GM13977 (cell line): ENCODE data around the gene SUGP1.

Experiments used
- DNase-seq: peaks from one replicate; pipeline ENCODE4 v3.0.0; 2012; ENCODE audit warnings: low spot score
- CTCF ChIP-seq: IDR thresholded peaks from 2 replicates; pipeline ENCODE4 v1.5.1; 2012; ENCODE audit warnings: mild to moderate bottlenecking, control low read depth; ENCODE audit not compliant: insufficient read depth; ENCODE audit errors: extremely low read depth, missing control alignments
- in situ Hi-C: fragments of 300-500 bp; cut with MboI; formaldehyde crosslinking; loops from one replicate; pipeline ENCODE4 v1.12.0; 2022; ENCODE audit warnings: low sequenced_read_pairs, low pct_unique_long_range_greater_than_20kb, mixed read lengths, inconsistent platforms; ENCODE audit not compliant: unreplicated experiment

SUGP1 gene

GRCh38 chr19:19334989-19335344 lies 14.7 kb upstream of the SUGP1 start:
- in situ Hi-C loops, result no loop called here
- no peak for DNase-seq
- TF ChIP-seq CTCF, result no peak

- TF ChIP-seq CTCF, result no peak
- in situ Hi-C loops, result no loop called here
- DNase-seq, result no peak
Measured at GRCh38 chr19:19334063-19334988, 14.0 kb upstream of the SUGP1 start.

- DNase-seq, result no peak
- in situ Hi-C loops, result no loop called here
- no peak for TF ChIP-seq CTCF
Measured at GRCh38 chr19:19329126-19329525, 8.8 kb upstream of the SUGP1 start.

GRCh38 chr19:19327672-19328071 lies 7.4 kb upstream of the SUGP1 start:
- TF ChIP-seq CTCF, result no peak
- no peak for DNase-seq
- in situ Hi-C loops, result no loop called here

GRCh38 chr19:19324059-19324770 lies 3.9 kb upstream of the SUGP1 start:
- no peak for TF ChIP-seq CTCF
- no peak for DNase-seq
- in situ Hi-C loops, result no loop called here

- in situ Hi-C loops, result no loop called here
- DNase-seq, result no peak
- no peak for TF ChIP-seq CTCF
Measured at GRCh38 chr19:19321141-19321577, 850 bp upstream of the SUGP1 start.
